GM21515 (cell line): ENCODE measurements around the gene SLC24A1.
A peak's percentile ranks its signal among the peaks of the same experiment; 100 is the strongest.
"Not testable (repeated sequence)": the region's sequence is repeated elsewhere in the genome, so short reads cannot be mapped to it uniquely, and the experiment has no call there.

Experiments
- ATAC-seq: cut with Tn5 transposase; IDR thresholded peaks from one replicate; pipeline ENCODE4 v1.9.1; 2021; ENCODE audit not compliant: unreplicated experiment

The SLC24A1 gene

DNA sequence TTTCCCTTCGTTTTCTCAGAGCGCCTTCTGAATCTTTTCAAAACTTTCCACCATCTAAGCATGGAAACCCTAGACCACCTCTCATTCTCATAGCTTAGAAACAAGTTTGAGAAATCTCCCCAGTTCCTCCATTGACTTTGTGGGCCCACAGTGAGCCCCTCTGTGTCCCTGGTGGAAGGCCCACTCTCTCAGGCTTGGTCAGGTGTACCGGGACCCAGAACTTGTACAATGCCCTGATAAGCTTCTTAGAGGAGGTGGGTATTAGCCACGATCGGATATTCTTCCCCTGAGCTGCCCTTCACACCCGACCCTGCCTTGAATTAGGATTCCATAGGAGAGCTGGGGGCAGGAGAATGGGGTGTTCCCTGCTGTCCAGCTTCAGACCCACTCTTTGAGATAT lies at the start of gene SLC24A1:
Gene SLC24A1 (plus strand): TSS at position 301 of the 400 bp plus-strand sequence. CDS start 2,143 bp downstream, outside the sequence.
- no peak for ATAC-seq

DNA sequence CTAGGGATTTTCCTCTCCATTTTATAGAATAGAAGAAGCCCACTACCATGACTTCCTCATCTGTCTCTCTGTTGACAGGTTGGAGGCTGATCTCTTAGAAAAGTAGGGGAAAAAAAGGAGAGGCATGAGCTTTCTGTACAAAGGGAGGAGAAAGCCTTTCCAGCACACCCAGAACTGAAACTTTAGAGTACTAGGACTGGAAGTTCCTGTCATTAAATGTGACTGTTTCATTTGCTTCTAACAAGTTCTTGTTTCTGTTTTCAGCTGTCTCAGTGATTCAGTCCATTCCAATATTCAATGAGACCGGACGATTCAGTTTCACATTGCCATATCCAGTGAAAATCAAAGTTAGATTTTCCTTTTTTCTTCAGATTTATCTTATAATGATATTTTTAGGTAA lies 49.8 kb upstream of the SLC24A1 start:
- no peak for ATAC-seq

DNA sequence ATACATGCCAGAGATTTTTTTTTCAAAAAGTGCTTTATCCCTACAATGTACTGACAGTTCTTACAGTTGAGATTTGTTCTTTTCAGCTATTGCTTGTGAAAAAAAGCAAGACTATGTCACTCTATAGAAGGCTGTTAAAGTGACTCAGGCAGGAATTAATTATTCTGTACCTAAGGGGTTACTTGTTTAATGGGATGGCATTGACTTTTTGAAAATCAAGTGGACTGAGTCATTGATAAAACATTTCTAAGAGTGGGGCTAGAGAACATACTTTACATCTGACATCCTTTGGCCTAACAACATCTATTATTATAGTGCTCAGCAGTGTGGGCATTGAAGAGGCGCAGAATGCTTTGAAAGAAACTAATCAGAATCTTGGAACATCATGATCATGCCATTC lies 45.1 kb upstream of the SLC24A1 start:
- ATAC-seq = no peak

DNA sequence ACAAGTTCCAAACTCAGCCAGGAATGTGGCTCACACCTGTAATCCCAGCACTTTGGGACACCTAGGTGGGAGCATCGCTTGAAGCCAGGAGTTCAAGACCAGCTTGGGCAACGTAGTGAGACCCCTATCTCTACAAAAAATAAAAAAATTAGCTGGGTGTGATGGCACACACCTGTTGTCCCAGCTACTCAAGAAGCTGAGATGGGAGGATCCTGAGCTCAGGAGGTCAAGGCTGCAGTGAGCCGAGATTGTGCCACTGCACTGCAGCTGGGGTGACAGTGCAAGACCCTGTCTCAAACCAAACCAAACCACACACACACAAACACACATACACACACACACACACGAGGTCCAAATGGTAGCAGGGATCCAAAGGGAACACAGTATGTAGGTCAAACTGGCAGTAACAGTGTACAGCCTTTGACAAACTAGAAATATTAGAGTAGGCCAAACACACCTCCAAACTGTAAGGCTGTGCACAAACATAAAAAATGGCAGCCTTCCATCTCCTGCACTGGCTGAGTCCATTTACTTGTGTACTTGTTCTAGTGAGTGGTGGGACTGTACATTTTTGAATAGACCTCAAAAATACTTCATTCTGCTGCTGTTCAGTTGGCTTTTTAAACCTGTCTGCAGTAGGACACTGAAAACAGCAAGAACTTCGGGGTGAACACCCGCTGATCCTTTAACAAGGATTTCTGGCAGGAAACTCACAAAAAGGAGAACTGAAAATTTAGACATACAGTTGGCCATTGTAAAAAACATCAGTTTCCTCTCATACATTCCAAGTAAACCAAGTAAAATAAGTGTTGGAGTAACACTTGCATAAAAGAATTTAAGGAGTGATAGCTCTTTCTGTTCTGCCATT lies 44.4 kb upstream of the SLC24A1 start:
- ATAC-seq = no peak

DNA sequence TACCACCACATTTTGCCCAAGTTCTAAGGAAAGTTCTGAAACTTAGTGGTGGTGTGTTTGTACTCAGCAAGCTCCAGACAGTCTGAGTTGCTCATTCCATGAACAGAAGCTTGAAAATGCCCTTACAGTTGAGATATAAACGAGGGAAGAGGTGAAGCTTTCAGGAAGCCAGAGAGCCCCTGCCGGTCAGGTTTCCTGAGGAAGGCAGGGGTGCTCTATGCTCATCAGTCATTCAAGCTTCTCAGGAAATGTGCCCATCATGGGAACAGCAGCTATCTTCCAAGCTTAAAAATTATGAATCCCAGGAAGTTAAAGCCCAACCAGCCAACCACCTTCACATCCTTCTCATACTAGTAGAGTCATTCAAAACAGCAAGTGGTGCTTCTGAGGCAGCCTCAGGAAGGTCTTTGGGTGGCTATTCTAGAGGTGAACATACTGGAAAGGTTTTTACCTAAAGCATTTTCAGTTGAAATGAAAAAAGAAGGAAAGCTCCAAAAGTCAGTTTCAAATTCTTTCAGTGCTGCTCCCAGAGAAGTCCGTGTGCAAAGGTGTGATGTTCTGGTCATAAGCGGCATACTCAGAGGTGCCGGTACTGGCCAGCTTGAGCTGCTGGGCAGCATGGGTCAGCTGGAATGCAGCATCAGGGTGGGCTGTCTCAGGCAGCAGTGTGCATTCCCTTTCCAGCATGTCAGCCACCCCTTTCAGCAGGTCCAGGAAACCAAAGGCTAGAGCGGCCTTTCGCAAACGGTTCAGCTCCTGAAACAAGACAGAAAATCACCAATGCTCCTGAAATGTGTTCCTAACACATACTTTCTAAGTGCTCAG lies 42.6 kb upstream of the SLC24A1 start:
- no peak for ATAC-seq

DNA sequence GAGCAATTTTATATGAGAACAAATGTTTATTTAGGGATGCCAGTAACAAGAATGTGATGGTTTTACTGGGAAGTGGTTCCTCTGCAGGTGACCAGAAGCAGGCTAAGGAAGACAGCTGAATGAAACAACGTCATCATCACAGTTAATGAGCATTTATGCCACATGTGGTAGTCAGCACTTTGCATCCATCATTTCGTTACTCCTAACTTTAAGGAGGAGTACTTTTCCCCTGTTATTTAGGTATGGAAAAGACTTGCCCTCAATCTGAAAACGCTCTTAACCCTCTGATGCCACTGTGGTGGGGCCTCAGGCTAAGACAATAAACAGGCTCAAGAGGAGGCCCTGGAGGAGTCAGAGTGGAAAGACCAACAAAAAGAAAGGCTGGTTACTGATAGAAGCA lies 42.0 kb upstream of the SLC24A1 start:
- ATAC-seq = no peak

DNA sequence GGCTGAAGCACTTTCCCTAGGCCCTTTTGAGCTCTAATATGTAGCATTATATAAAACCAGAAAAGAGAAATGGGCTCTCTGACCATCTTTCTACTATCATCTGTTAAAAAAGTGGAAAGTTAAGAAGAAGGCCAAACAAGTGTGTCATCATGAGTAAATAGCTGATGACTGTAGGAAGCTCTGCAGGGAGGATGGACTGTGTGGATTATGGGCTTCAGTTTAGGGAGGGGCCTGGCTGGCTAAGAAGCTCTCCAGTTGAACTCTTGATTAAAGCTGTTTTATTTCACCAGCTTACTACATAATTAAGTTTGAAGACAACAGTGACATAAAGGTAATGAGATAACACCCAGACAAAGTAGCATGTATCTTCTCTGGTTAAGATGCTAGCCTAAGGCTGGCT lies 41.5 kb upstream of the SLC24A1 start:
- no peak for ATAC-seq

DNA sequence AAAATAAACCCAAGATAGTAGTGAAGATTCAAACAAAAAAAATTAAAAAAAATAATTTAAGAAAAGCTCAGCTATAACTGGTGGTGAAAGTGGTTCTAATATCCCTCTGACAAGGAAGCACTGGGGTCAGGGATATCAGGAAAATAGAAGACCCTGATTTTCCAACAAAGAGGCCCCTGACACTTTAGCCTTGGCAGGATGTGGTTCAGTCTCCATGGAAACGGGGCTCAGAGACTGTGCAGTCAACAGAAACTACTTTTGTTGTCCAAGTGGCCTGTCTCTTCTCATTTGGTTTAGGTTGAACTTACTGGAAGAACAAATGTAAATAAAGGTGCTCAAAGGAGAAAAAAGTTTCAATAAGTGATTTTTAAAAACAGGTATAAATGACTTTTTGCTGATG lies 38.0 kb upstream of the SLC24A1 start:
- peak; percentile 56 for ATAC-seq

DNA sequence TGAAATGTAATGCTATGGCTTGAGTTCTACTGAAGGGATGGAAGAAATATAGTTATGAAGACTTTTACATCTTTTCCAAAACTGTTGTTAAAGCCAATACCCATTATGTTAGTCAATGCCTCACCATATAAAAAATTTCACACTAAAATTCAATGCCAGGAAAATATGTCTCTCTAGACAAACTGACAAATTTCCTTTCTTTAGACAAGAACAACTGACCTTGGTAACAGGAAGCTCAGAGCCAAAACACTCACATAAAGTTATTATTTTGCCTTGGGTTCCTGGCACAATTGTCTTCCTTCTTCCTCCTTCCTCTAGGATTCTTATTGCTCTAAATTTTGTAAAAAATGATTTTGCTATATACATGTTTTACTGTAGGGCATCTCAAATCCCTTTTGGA lies 37.5 kb upstream of the SLC24A1 start:
- no peak for ATAC-seq

DNA sequence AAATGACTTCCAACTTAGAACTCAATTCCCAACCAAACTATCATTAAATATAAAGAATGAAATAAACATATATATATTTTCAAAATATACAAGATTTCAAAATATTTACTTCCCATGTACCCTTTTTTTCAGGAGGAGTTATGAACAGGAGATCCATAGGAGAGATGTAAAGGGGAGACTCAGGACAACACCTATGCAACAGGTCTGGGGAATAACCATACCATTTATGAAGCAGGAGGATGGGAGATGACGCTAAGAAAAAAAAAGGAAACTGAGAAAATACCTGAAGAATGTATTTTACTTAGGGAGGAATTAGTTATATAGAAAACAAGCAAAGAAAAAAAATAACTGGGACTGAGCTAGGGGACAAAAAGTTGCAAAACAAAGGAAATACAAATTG lies 34.6 kb upstream of the SLC24A1 start:
- ATAC-seq = no peak

DNA sequence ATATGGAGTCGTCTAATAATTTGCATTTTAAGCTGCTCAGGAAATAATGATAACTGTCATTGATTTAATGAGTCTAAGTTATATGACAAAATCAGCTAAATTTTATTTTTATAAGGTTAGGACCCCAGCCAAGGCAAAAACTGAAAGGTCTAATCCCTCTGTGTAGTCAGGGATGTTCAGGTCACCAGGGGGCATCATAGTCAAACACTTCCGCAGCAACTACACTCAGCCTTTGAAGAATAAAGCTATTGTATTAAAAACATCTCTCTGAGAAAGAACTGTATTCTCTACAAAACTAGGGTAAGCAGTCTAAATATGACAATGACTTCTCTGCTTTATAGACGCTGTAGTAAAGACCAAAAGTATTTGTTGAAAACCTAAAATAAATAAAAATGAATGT lies 25.8 kb upstream of the SLC24A1 start:
- no peak for ATAC-seq

DNA sequence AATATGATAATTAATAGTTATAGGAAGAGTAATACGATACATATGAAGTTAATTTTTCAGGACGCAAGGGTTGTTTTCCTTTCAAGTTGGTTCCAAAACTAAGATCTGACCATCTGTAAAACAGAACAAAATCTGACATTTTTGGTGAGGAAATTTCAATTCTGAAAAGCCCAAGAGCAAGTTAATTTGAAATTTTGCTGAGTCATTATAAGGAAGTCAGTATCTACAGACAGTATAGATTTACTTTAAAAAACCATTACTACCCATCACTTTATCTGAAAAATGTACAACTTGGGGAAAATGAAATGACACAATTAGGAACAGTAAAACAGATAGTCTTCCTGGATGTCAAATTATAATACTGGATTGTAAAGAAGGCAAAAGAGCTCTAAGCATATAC lies 23.3 kb upstream of the SLC24A1 start:
- ATAC-seq = no peak

DNA sequence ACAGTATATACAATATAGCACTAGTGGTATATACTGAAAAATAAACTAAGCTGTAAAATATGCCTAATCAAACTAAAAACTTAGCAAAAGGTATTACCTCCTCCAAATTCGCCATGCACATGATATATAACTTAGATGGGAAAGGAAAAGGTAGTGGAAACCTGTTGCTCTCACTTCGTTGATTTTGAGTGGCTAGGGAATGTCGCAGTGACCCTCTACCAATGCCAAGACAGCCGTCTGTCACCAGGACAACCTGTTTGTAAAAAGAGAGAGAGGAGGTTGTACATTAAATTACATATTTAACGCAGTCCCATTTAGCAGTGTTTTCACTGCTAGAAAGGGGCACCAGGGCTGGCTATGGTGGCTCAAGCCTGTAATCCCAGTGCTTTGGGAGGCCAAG lies 22.1 kb upstream of the SLC24A1 start:
- no peak for ATAC-seq

DNA sequence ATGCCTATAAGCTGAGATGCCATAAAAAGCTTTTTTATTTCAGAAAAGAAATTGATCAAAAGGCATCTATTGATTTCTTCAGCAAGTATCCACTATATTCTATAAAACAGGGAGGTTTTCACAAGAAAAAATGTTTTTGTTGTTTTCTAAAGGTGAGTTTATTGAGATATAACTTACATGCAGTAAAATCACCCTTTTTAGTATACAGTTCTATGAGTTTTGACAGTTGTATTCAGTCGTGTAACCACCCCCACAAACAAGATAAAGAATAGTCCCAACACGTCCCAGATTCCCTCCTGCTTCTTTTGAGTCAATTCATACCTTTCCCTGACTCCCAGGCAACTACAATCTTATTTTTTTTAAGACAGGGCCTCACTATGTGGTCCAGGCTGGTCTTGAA lies 18.6 kb upstream of the SLC24A1 start:
- ATAC-seq = no peak

DNA sequence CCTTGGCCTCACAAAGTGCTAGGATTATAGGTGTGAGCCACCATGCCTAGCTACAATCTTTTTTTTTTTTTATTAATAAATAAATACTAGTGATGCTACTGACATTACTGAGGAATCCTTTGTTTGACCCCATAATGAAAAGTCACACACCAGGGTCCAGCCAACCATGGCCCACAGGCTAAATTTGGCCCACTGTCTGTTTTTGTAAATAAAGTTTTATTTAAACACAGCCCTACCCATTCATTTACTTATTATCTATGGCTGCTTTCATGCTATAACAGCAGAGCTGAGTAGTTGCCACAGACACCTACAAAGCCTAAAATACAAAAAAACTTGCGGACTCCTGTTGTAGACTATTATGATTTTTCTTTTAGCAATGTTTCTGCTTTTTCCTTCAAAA lies 18.2 kb upstream of the SLC24A1 start:
- no peak for ATAC-seq

DNA sequence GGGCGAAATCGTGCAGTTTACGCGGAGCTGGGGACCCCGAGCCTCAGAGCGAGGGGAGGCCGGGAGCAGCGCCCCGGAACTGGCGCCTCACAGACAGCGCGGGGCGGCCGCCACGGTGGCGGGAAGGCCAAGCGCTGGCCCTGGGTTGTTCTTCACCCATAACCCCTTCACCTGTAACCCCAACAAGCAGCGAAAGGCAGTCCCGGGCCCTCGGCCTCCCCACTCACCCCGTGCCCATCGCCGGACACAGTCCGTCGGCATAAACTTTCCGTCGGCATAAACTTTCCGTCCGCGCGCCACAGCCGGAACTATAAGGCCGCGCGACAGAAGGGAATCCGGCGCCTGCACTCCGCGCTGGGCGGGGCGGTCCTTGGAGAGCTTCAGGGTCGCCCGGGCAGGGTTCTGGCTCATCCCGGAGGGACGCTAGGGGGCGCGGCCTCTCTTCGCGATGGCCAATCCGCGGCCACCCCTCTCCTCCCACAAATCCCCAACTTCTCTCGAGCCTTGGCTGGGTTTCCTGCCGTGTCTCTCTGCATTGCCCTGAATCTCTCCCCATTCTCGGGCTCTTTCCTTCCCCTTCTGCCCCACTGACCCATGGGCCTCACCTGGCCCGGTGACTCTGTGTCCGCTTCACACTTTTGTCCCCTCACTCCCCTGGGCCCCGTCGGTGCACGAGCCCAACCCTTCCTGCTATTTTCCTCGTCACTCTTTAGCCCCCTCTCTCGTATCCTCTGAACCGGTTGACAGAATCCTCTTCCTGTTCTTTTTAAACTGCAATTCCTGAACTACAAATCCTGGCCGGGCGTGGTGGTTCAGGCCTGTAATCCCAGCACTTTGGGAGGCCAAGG lies 10.6 kb upstream of the SLC24A1 start, which contains the start of gene INTS14:
Gene INTS14 (minus strand): TSS at position 261 of the 848 bp plus-strand sequence. CDS start 3,751 bp downstream, outside the sequence.
- peak; percentile 86 for ATAC-seq

DNA sequence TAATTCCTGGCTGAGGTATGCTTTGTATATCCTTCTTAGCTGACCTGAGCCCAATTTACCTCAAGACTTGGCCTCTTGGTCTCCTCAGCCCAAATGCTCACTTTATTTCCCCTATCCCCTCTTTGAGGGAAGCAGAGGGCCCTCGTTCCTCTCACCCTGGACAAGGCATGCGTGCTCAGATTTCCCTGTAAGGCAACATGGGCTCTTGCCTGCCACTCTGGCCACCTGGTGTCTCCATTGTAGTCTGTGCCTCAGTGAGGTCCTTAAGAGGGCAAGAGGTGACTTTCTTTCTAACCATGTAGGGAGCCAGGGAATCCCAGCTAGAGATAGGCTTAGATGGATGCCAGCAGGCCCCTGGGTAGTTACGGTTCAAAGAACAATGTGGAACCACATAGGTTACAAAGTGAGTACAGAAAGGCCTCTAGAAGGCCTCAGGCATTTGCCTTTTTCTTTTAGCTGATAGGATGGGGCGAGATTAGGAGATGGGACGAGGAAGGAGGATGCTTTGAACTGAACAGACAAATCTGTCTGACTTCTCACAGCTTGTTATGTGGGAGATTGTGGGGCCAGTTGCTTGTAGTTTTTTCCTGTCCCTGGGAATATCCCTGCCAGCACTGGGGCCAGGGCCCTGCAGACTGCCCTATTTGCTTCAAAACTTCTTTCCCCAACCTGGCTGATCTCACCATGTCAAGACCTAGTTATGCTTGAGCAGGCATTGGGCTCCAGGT lies 9.7 kb upstream of the SLC24A1 start:
- ATAC-seq = no peak

DNA sequence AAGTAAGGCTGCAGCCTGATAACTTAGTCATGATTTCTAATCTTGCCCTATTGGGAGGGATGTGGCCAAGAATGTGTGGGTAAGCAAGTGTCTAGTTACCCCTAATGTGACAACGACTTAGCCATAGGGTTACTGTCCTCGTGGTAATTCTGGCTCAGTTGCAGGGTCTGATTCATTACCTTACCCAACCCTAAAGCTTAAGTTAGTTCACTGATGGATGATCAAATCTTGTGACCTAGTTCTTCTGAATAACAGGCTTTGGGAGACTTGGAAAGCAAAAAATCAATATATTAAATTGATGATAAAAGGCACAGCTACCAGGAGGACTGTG lies 9.2 kb upstream of the SLC24A1 start:
- no peak for ATAC-seq

DNA sequence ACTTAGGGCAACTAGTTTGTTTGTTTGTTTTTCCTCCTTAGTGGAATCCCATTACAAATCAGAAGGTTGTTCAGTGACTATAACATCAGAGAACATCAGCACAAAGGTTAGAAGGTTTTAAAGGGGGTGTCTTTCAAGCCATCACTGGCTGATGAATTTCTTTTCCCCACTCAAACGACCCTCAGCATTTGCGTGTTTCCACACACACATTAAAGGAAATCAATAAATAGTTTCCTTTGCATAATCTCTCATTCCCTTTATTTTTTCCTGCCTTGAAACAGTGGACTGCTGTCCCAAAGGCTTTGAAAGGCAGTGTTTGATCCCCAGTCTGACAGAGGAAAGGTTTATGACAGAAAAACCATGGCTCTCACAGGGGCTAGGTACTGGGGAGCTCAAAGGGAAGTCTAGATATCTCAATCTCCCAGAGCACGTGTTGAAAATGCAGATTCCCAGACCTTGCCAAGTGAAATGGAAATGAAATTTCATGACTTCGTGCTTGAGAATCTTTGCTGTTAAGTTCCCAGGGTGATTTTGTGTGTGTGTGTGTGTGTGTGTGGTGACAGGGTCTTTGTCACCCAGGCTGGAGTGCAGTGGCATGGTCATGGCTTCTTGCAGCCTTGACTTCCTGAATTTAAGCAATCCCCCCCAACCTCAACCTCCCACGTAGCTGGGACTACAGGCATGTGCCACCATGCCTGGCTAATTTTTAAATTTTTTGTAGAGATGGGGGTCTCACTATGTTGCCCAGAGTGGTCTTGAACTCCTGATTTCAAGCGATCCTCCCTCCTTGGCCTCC lies 8.6 kb upstream of the SLC24A1 start:
- no peak for ATAC-seq

DNA sequence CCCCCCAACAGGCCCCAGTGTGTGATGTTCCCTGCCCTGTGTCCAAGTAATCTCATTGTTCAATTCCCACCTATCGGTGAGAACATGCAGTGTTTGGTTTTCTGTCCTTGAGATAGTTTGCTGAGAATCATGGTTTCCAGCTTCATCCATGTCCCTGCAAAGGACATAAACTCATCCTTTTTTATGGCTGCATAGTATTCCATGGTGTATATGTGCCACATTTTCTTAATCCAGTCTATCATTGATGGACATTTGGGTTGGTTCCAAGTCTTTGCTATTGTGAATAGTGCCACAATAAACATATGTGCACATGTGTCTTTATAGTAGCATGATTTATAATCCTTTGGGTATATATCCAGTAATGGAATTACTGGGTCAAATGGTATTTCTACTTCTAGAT lies 5.9 kb upstream of the SLC24A1 start:
- not testable (repeated sequence) for ATAC-seq
